Neural cell (in vitro differentiated cells): ENCODE results near the gene RAB3C. TPM values are rescaled to one million over a fixed set of nuclear protein-coding genes. Genes with fewer than 3 reads are reported as not detected.

ENCODE experiments used
- H2AFZ ChIP-seq: fragments of 200-600, 300-800 bp; sonication (generic), shearing (Covaris generic); 2 replicates; pipeline ENCODE4 v1.6.0; 2014; ENCODE audit warnings: low read depth, mild to moderate bottlenecking, antibody characterized with exemption, low read length, moderate library complexity
- H3F3A ChIP-seq: fragments of 200-600 bp; shearing (Covaris generic); 2 replicates; pipeline ENCODE4 v1.6.1; 2016; ENCODE audit warnings: mild to moderate bottlenecking, moderate library complexity, mixed read lengths, antibody characterized with exemption, low read length; ENCODE audit not compliant: insufficient read depth, poor library complexity, severe bottlenecking
- H3K27ac ChIP-seq: fragments of 200-600, 300-800 bp; sonication (generic), shearing (Covaris generic); 2 replicates; pipeline ENCODE4 v1.5.1; 2014; ENCODE audit warnings: mild to moderate bottlenecking, low read length, moderate library complexity
- H3K27me3 ChIP-seq: fragments of 300-800, 200-600 bp; sonication (generic), shearing (Covaris generic); 2 replicates; pipeline ENCODE4 v1.6.0; 2014; ENCODE audit warnings: mild to moderate bottlenecking, low read depth, low read length, moderate library complexity; ENCODE audit not compliant: insufficient read depth
- H3K36me3 ChIP-seq: fragments of 300-800, 200-600 bp; sonication (generic), shearing (Covaris generic); 2 replicates; pipeline ENCODE4 v1.5.1; 2014; ENCODE audit warnings: mild to moderate bottlenecking, antibody characterized with exemption, low read length, moderate library complexity; ENCODE audit not compliant: insufficient read depth
- H3K4me2 ChIP-seq: fragments of 300-800, 200-600 bp; sonication (generic), shearing (Covaris generic); 2 replicates; pipeline ENCODE4 v1.6.0; 2014; ENCODE audit warnings: mild to moderate bottlenecking, low read length
- H3K4me3 ChIP-seq: fragments of 300-800, 200-600 bp; sonication (generic), shearing (Covaris generic); 2 replicates; pipeline ENCODE4 v1.5.1; 2014; ENCODE audit warnings: mild to moderate bottlenecking, low read length, moderate library complexity
- H3K79me2 ChIP-seq: fragments of 200-600 bp; shearing (Covaris generic); replicated peaks from 2 replicates; pipeline ENCODE4 v1.6.0; 2014; ENCODE audit warnings: mild to moderate bottlenecking, low read length, moderate library complexity; ENCODE audit not compliant: insufficient read depth
- H3K9ac ChIP-seq: fragments of 300-800, 200-600 bp; sonication (generic), shearing (Covaris generic); 2 replicates; pipeline ENCODE4 v1.6.1; 2016; ENCODE audit warnings: mild to moderate bottlenecking, low read length, mixed read lengths
- H3K9me2 ChIP-seq: fragments of 200-600 bp; shearing (Covaris generic); 2 replicates; pipeline ENCODE4 v1.6.1; 2016; ENCODE audit warnings: mild to moderate bottlenecking, low read length, mixed read lengths; ENCODE audit not compliant: insufficient read depth
- H3K9me3 ChIP-seq: fragments of 200-600, 300-800 bp; sonication (generic), shearing (Covaris generic); 2 replicates; pipeline ENCODE4 v1.6.1; 2016; ENCODE audit warnings: mild to moderate bottlenecking, mixed run types, low read length, moderate library complexity, mixed read lengths
- H4K20me1 ChIP-seq: fragments of 200-600 bp; shearing (Covaris generic); 2 replicates; pipeline ENCODE4 v1.6.1; 2016; ENCODE audit warnings: mild to moderate bottlenecking, mixed run types; ENCODE audit not compliant: insufficient read depth
- CTCF ChIP-seq: fragments of 450-650 bp; IDR thresholded peaks from 2 replicates; pipeline ENCODE4 v1.5.1; 2014; ENCODE audit warnings: antibody characterized with exemption, mild to moderate bottlenecking, moderate library complexity; ENCODE audit not compliant: poor library complexity, severe bottlenecking
- EP300 ChIP-seq: fragments of 450-650 bp; conservative IDR thresholded peaks from 2 replicates; pipeline ENCODE4 v1.6.1; 2014; ENCODE audit warnings: antibody characterized with exemption, mild to moderate bottlenecking, moderate library complexity; ENCODE audit not compliant: poor library complexity, severe bottlenecking
- EZH2 ChIP-seq: fragments of 200-600, 300-800 bp; shearing (Covaris generic), sonication (generic); IDR thresholded peaks from 2 replicates; pipeline ENCODE4 v1.6.1; 2014; ENCODE audit warnings: antibody characterized with exemption, low read length, borderline replicate concordance, mild to moderate bottlenecking; ENCODE audit not compliant: insufficient read depth, poor library complexity, severe bottlenecking
- MXI1 ChIP-seq: fragments of 450-650 bp; conservative IDR thresholded peaks from 2 replicates; pipeline ENCODE4 v1.6.1; 2014; ENCODE audit warnings: antibody characterized with exemption, mild to moderate bottlenecking; ENCODE audit not compliant: poor library complexity, severe bottlenecking
- POLR2AphosphoS5 ChIP-seq: IDR thresholded peaks from 2 replicates; pipeline ENCODE4 v1.6.1; 2012
- RAD21 ChIP-seq: fragments of 450-650 bp; conservative IDR thresholded peaks from 2 replicates; pipeline ENCODE4 v1.6.1; 2014; ENCODE audit warnings: antibody characterized with exemption, mild to moderate bottlenecking, moderate library complexity
- REST ChIP-seq: IDR thresholded peaks from 2 replicates; pipeline ENCODE4 v1.6.1; 2012; ENCODE audit warnings: borderline replicate concordance
- SMC3 ChIP-seq: fragments of 450-650 bp; conservative IDR thresholded peaks from 2 replicates; pipeline ENCODE4 v1.6.1; 2014; ENCODE audit warnings: antibody characterized with exemption, mild to moderate bottlenecking, moderate library complexity; ENCODE audit not compliant: poor library complexity
- TAF1 ChIP-seq: IDR thresholded peaks from 2 replicates; pipeline ENCODE4 v1.6.1; 2012; ENCODE audit warnings: low read depth
- polyA plus RNA-seq: library from polyadenylated mRNA; depleted of rRNA; stranded (reverse); fragments of >200 nt; gene quantifications from 2 replicates; pipeline ENCODE4 v1.2.3, GENCODE V29; 2014

Gene RAB3C
- polyA plus RNA-seq, 1 donor from 2014 or later = 94.3 TPM

- H3K79me2 ChIP-seq = no peaks in the 10 kb centered on the region
- no peak overlapping the region for H2AFZ ChIP-seq
- no peaks in the 10 kb centered on the region for H3F3A ChIP-seq
- no peaks in the 10 kb centered on the region for H3K9me2 ChIP-seq
- no peak overlapping the region for H3K27ac ChIP-seq
- H3K4me2 ChIP-seq = no peak overlapping the region
- H3K4me3 ChIP-seq = no peak overlapping the region
- no peaks in the 10 kb centered on the region for H3K27me3 ChIP-seq
- no peak overlapping the region for H3K9ac ChIP-seq
- H3K36me3 ChIP-seq = no peaks in the 10 kb centered on the region
- H4K20me1 ChIP-seq = no peaks in the 10 kb centered on the region
- H3K9me3 ChIP-seq = no peaks in the 10 kb centered on the region
- TF ChIP-seq SMC3 = no peak
- TF ChIP-seq REST = no peak
These were observed 188.9 kb downstream of the RAB3C start for GRCh38 chr5:58771796-58772195.

- H3K36me3 ChIP-seq = no peaks in the 10 kb centered on the region
- no peaks in the 10 kb centered on the region for H3K27me3 ChIP-seq
- no peaks in the 10 kb centered on the region for H3K9me3 ChIP-seq
- H3K4me3 ChIP-seq = no peak overlapping the region
- no peaks in the 10 kb centered on the region for H3F3A ChIP-seq
- H3K27ac ChIP-seq = no peak overlapping the region
- no peak overlapping the region for H3K4me2 ChIP-seq
- no peaks in the 10 kb centered on the region for H4K20me1 ChIP-seq
- no peak overlapping the region for H3K9ac ChIP-seq
- TF ChIP-seq EP300 (no peak), MXI1 (no peak), SMC3 (no peak), POLR2AphosphoS5 (no peak), REST (no peak), EZH2 (no peak), TAF1 (no peak), CTCF (no peak), RAD21 (no peak)
- no peaks in the 10 kb centered on the region for H3K79me2 ChIP-seq
- H2AFZ ChIP-seq = no peak overlapping the region
- no peaks in the 10 kb centered on the region for H3K9me2 ChIP-seq
These were observed 191.0 kb downstream of the RAB3C start for GRCh38 chr5:58773744-58774441.
